GM23338 (cell line): ENCODE data around the gene BBS1. TPM values are rescaled to one million over a fixed set of nuclear protein-coding genes. Genes with fewer than 3 reads are reported as not detected.

Experiments used
- ATAC-seq: fragments of 200-7000 bp; cut with Tn5 transposase; 3 replicates; pipeline ENCODE4 v1.9.1; 2020
- DNase-seq: peaks from one replicate; pipeline ENCODE4 v3.0.0-alpha.2; 2015; ENCODE audit warnings: low spot score
- H2AFZ ChIP-seq: fragments of 200-600 bp; sonication (generic); 2 replicates; pipeline ENCODE4 v1.8.0; 2016; ENCODE audit warnings: antibody characterized with exemption, mild to moderate bottlenecking, moderate library complexity
- H3F3A ChIP-seq: fragments of 200-600 bp; sonication (generic); replicated peaks from 2 replicates; pipeline ENCODE4 v1.8.0; 2017; ENCODE audit warnings: antibody characterized with exemption, mixed run types, low read depth
- H3K27ac ChIP-seq: fragments of 200-600 bp; sonication (generic); 2 replicates; pipeline ENCODE4 v1.6.1; 2016; ENCODE audit warnings: low read depth
- H3K27me3 ChIP-seq: fragments of 200-600 bp; sonication (generic); 2 replicates; pipeline ENCODE4 v1.8.0; 2016; ENCODE audit warnings: mild to moderate bottlenecking, mixed run types, moderate library complexity; ENCODE audit not compliant: insufficient read depth
- H3K36me3 ChIP-seq: fragments of 200-600 bp; sonication (generic); 2 replicates; pipeline ENCODE4 v1.8.0; 2016; ENCODE audit warnings: mild to moderate bottlenecking; ENCODE audit not compliant: insufficient read depth
- H3K4me1 ChIP-seq: fragments of 200-600 bp; sonication (generic); 2 replicates; pipeline ENCODE4 v1.8.0; 2016; ENCODE audit warnings: mild to moderate bottlenecking, moderate library complexity; ENCODE audit not compliant: insufficient read depth
- H3K4me2 ChIP-seq: fragments of 200-600 bp; sonication (generic); 2 replicates; pipeline ENCODE4 v1.7.1; 2017; ENCODE audit warnings: mixed run types
- H3K4me3 ChIP-seq: fragments of 200-600 bp; sonication (generic); 2 replicates; pipeline ENCODE4 v1.6.1; 2016; ENCODE audit warnings: mixed run types
- H3K79me2 ChIP-seq: fragments of 200-600 bp; sonication (generic); replicated peaks from 2 replicates; pipeline ENCODE4 v1.8.0; 2017; ENCODE audit warnings: mild to moderate bottlenecking; ENCODE audit not compliant: insufficient read depth
- H3K9me2 ChIP-seq: fragments of 200-600 bp; sonication (generic); 2 replicates; pipeline ENCODE4 v1.8.0; 2017; ENCODE audit not compliant: insufficient read depth
- H4K20me1 ChIP-seq: fragments of 200-600 bp; sonication (generic); replicated peaks from 2 replicates; pipeline ENCODE4 v1.8.0; 2017; ENCODE audit warnings: mild to moderate bottlenecking; ENCODE audit not compliant: insufficient read depth
- H3K27ac Mint-ChIP-seq: 2 replicates; pipeline ENCODE4 v1.8.0; 2020; ENCODE audit warnings: inconsistent platforms, mild to moderate bottlenecking, moderate library complexity, mixed read lengths
- H3K27me3 Mint-ChIP-seq: 3 replicates; pipeline ENCODE4 v1.8.0; 2022; ENCODE audit warnings: low read depth, mild to moderate bottlenecking, moderate library complexity, mixed read lengths, inconsistent platforms; ENCODE audit not compliant: insufficient read depth, poor library complexity
- H3K36me3 Mint-ChIP-seq: 3 replicates; pipeline ENCODE4 v1.8.0; 2021; ENCODE audit warnings: low read depth, mild to moderate bottlenecking, inconsistent platforms, moderate library complexity, mixed read lengths
- H3K4me1 Mint-ChIP-seq: 3 replicates; pipeline ENCODE4 v1.8.0; 2020; ENCODE audit warnings: mild to moderate bottlenecking, inconsistent platforms, mixed read lengths
- H3K4me3 Mint-ChIP-seq: 3 replicates; pipeline ENCODE4 v1.8.0; 2021; ENCODE audit warnings: moderate library complexity, mild to moderate bottlenecking, inconsistent platforms, mixed read lengths
- H3K9me3 Mint-ChIP-seq: 3 replicates; pipeline ENCODE4 v1.8.0; 2020; ENCODE audit warnings: moderate library complexity, mild to moderate bottlenecking, inconsistent platforms, mixed read lengths
- CREB1 ChIP-seq: fragments of 250-450 bp; sonication (Bioruptor Pico); IDR thresholded peaks from 2 replicates; pipeline ENCODE4 v1.5.0; 2020; ENCODE audit warnings: low read depth, mild to moderate bottlenecking, moderate library complexity
- CTCF ChIP-seq, 2 experiments: fragments of 200-600 bp in 1 of 2; sonication (generic) in 1 of 2; conservative IDR thresholded peaks; 2 replicates each; pipeline versions ENCODE4 v1.5.1 to v1.6.1; 2016 to 2017; ENCODE audit warnings: antibody characterized with exemption in 2 of 2, low read depth in 2 of 2, mild to moderate bottlenecking in 2 of 2, moderate library complexity in 1 of 2
- ETS1 ChIP-seq: IDR thresholded peaks from 2 replicates; pipeline ENCODE4 v1.6.1; 2016; ENCODE audit warnings: antibody characterized with exemption
- EZH2 ChIP-seq: fragments of 200-600 bp; sonication (generic); IDR thresholded peaks from one replicate; pipeline ENCODE4 v1.8.0; 2017; ENCODE audit warnings: antibody characterized with exemption, mild to moderate bottlenecking, low read depth; ENCODE audit not compliant: unreplicated experiment
- EZH2phosphoT487 ChIP-seq: fragments of 200-600 bp; sonication (generic); IDR thresholded peaks from one replicate; pipeline ENCODE4 v1.8.1; 2018; ENCODE audit warnings: antibody characterized with exemption; ENCODE audit not compliant: unreplicated experiment
- JUNB ChIP-seq: IDR thresholded peaks from one replicate; pipeline ENCODE4 v1.6.1; 2016; ENCODE audit warnings: antibody characterized with exemption; ENCODE audit not compliant: unreplicated experiment
- NANOG ChIP-seq: IDR thresholded peaks from 2 replicates; pipeline ENCODE4 v1.6.1; 2016; ENCODE audit warnings: antibody characterized with exemption, borderline replicate concordance
- POLR2AphosphoS5 ChIP-seq: IDR thresholded peaks from 2 replicates; pipeline ENCODE4 v1.6.1; 2016; ENCODE audit warnings: antibody characterized with exemption, low read depth
- STAT1 ChIP-seq: IDR thresholded peaks from one replicate; pipeline ENCODE4 v1.6.1; 2016; ENCODE audit warnings: antibody characterized with exemption; ENCODE audit not compliant: unreplicated experiment
- ZNF114 ChIP-seq: fragments of 250-450 bp; sonication (Bioruptor Pico); IDR thresholded peaks from 2 replicates; pipeline ENCODE4 v1.5.0; 2020; ENCODE audit warnings: mild to moderate bottlenecking, moderate library complexity
- polyA plus RNA-seq: library from polyadenylated mRNA; unstranded; fragments of >200 nt; fragmentation: Nextera tagmentation; extraction: Ambion mirVana; gene quantifications from 2 replicates; pipeline ENCODE4 v1.2.1, GENCODE V29; 2016
- total RNA-seq: library from RNA; depleted of rRNA; stranded (reverse); fragments of >200 nt; shearing (Covaris generic); gene quantifications from 2 replicates; pipeline ENCODE4 v1.2.3, GENCODE V29; 2014
- TF ChIP-seq, protein P1 (sequence below): IDR thresholded peaks from one replicate; pipeline ENCODE4 v1.6.1; 2018; ENCODE audit warnings: antibody characterized with exemption; ENCODE audit not compliant: unreplicated experiment
- TF ChIP-seq, protein P2 (sequence below): fragments of 250-450 bp; sonication (Bioruptor Pico); IDR thresholded peaks from 2 replicates; pipeline ENCODE4 v1.5.0; 2020; ENCODE audit warnings: mild to moderate bottlenecking, moderate library complexity

The BBS1 gene
- total and polyA plus RNA-seq, 2 experiments from 2014 or later, result 11.6 to 41.3 TPM

DNA sequence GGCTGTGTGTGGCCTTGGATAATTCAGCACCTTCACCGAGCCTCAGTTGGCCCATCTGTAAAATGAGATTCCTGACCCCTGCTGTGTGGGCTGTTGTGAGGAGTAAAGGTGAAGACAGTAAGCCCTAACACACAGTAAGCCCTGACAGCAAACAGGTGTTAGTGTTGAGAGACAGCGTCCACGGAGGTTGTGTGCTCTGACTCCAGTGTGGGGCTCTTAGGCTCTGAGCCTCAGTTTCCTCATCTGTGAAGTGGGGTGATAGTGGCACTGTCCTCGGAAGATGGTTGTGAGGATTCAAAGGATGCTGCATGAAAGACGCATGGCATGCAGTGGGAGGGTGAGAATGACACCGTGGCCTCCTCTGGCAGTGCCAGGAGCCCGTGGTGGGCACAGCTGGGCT is 16.0 kb upstream of the BBS1 start:
- DNase-seq (no peak), ATAC-seq (no peak)
- Histone ChIP-seq H2AFZ (no peak overlapping the region), H3K4me2 (no peak overlapping the region), H3K27ac (no peak overlapping the region), H3K4me1 (peaks cover 5% of the 10 kb centered on the region), H4K20me1 (no peaks in the 10 kb centered on the region), H3F3A (0 out of 2 replicates have a peak, but pooled peaks cover 10% of the 10 kb centered on the region), H3K79me2 (no peaks in the 10 kb centered on the region), H3K27me3 (no peaks in the 10 kb centered on the region), H3K4me3 (no peak overlapping the region), H3K9me2 (no peaks in the 10 kb centered on the region), H3K36me3 (peaks cover 7% of the 10 kb centered on the region; the same call in 1 of the 2 replicates)
- peaks cover 8% of the 10 kb centered on the region for H3K4me1 Mint-ChIP-seq
- no peak overlapping the region for H3K4me3 Mint-ChIP-seq
- no peak overlapping the region for H3K27ac Mint-ChIP-seq
- peaks cover 41% of the 10 kb centered on the region for H3K36me3 Mint-ChIP-seq
- H3K9me3 Mint-ChIP-seq, result no peaks in the 10 kb centered on the region
- no peak for TF ChIP-seq POLR2AphosphoS5
- TF ChIP-seq STAT1, result no peak
- TF ChIP-seq EZH2phosphoT487, result no peak
- no peak for TF ChIP-seq NANOG
- TF ChIP-seq, protein P1, sequence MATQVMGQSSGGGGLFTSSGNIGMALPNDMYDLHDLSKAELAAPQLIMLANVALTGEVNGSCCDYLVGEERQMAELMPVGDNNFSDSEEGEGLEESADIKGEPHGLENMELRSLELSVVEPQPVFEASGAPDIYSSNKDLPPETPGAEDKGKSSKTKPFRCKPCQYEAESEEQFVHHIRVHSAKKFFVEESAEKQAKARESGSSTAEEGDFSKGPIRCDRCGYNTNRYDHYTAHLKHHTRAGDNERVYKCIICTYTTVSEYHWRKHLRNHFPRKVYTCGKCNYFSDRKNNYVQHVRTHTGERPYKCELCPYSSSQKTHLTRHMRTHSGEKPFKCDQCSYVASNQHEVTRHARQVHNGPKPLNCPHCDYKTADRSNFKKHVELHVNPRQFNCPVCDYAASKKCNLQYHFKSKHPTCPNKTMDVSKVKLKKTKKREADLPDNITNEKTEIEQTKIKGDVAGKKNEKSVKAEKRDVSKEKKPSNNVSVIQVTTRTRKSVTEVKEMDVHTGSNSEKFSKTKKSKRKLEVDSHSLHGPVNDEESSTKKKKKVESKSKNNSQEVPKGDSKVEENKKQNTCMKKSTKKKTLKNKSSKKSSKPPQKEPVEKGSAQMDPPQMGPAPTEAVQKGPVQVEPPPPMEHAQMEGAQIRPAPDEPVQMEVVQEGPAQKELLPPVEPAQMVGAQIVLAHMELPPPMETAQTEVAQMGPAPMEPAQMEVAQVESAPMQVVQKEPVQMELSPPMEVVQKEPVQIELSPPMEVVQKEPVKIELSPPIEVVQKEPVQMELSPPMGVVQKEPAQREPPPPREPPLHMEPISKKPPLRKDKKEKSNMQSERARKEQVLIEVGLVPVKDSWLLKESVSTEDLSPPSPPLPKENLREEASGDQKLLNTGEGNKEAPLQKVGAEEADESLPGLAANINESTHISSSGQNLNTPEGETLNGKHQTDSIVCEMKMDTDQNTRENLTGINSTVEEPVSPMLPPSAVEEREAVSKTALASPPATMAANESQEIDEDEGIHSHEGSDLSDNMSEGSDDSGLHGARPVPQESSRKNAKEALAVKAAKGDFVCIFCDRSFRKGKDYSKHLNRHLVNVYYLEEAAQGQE, result no peak
- no peak for TF ChIP-seq CTCF (conservative IDR thresholded peaks at IDR 0.05; ENCODE audit: low read depth in 2 of 2)
- TF ChIP-seq ZNF114 (CRISPR knock-in tag), result no peak
- no peak for TF ChIP-seq ETS1
- no peak for TF ChIP-seq CREB1 (CRISPR knock-in tag)
- TF ChIP-seq, protein P2, sequence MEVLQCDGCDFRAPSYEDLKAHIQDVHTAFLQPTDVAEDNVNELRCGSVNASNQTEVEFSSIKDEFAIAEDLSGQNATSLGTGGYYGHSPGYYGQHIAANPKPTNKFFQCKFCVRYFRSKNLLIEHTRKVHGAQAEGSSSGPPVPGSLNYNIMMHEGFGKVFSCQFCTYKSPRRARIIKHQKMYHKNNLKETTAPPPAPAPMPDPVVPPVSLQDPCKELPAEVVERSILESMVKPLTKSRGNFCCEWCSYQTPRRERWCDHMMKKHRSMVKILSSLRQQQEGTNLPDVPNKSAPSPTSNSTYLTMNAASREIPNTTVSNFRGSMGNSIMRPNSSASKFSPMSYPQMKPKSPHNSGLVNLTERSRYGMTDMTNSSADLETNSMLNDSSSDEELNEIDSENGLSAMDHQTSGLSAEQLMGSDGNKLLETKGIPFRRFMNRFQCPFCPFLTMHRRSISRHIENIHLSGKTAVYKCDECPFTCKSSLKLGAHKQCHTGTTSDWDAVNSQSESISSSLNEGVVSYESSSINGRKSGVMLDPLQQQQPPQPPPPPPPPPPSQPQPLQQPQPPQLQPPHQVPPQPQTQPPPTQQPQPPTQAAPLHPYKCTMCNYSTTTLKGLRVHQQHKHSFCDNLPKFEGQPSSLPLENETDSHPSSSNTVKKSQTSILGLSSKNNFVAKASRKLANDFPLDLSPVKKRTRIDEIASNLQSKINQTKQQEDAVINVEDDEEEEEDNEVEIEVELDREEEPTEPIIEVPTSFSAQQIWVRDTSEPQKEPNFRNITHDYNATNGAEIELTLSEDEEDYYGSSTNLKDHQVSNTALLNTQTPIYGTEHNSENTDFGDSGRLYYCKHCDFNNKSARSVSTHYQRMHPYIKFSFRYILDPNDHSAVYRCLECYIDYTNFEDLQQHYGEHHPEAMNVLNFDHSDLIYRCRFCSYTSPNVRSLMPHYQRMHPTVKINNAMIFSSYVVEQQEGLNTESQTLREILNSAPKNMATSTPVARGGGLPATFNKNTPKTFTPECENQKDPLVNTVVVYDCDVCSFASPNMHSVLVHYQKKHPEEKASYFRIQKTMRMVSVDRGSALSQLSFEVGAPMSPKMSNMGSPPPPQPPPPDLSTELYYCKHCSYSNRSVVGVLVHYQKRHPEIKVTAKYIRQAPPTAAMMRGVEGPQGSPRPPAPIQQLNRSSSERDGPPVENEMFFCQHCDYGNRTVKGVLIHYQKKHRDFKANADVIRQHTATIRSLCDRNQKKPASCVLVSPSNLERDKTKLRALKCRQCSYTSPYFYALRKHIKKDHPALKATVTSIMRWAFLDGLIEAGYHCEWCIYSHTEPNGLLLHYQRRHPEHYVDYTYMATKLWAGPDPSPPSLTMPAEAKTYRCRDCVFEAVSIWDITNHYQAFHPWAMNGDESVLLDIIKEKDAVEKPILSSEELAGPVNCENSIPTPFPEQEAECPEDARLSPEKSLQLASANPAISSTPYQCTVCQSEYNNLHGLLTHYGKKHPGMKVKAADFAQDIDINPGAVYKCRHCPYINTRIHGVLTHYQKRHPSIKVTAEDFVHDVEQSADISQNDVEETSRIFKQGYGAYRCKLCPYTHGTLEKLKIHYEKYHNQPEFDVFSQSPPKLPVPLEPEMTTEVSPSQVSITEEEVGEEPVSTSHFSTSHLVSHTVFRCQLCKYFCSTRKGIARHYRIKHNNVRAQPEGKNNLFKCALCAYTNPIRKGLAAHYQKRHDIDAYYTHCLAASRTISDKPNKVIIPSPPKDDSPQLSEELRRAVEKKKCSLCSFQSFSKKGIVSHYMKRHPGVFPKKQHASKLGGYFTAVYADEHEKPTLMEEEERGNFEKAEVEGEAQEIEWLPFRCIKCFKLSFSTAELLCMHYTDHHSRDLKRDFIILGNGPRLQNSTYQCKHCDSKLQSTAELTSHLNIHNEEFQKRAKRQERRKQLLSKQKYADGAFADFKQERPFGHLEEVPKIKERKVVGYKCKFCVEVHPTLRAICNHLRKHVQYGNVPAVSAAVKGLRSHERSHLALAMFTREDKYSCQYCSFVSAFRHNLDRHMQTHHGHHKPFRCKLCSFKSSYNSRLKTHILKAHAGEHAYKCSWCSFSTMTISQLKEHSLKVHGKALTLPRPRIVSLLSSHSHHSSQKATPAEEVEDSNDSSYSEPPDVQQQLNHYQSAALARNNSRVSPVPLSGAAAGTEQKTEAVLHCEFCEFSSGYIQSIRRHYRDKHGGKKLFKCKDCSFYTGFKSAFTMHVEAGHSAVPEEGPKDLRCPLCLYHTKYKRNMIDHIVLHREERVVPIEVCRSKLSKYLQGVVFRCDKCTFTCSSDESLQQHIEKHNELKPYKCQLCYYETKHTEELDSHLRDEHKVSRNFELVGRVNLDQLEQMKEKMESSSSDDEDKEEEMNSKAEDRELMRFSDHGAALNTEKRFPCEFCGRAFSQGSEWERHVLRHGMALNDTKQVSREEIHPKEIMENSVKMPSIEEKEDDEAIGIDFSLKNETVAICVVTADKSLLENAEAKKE (CRISPR knock-in tag), result no peak
- no peak for TF ChIP-seq JUNB
- no peak for TF ChIP-seq EZH2
- peaks cover 9% of the 10 kb centered on the region for H3K27me3 Mint-ChIP-seq
